H1 (cell line): ENCODE measurements around the gene ARL2BP. TPM values are rescaled to one million over a fixed set of nuclear protein-coding genes. Genes with fewer than 3 reads are reported as not detected.

ENCODE experiments used
- CTCF ChIA-PET: fragments of 300-600 bp; sonication (Branson Sonifier 250); formaldehyde crosslinking; loops from one replicate; lab custom pipeline; 2021; ENCODE audit not compliant: partially characterized antibody; lab: Charles Lee
- POLR2A ChIA-PET: fragments of 300-600 bp; sonication (Branson Sonifier 250); formaldehyde crosslinking; loops from one replicate; lab custom pipeline; 2021; ENCODE audit warnings: inconsistent platforms; ENCODE audit not compliant: partially characterized antibody; lab: Charles Lee
- DNase-seq, 2 experiments: peaks; one replicate each; pipeline versions ENCODE4 v3.0.0 to v3.0.0-alpha.2; 2010 to 2022; ENCODE audit warnings: low spot score in 2 of 2, low read depth in 1 of 2, mixed read lengths in 1 of 2
- FAIRE-seq: peaks from 2 replicates; lab custom pipeline; 2011; peaks lifted over from hg19 to GRCh38; lab: Jason Lieb, UNC
- H2AFZ ChIP-seq: 2 replicates; pipeline ENCODE4 v1.8.1; 2012; ENCODE audit warnings: low read length, inconsistent platforms
- H2AK5ac ChIP-seq: 2 replicates; pipeline ENCODE4 v1.6.1; 2013; ENCODE audit warnings: low read depth, low read length
- H2BK120ac ChIP-seq: replicated peaks from 2 replicates; pipeline ENCODE3; 2013; ENCODE audit warnings: low read depth, low read length, inconsistent platforms
- H2BK12ac ChIP-seq: 2 replicates; pipeline ENCODE4 v1.6.1; 2013; ENCODE audit warnings: low read depth, low read length
- H2BK15ac ChIP-seq: 2 replicates; pipeline ENCODE4 v1.6.1; 2013; ENCODE audit warnings: low read length
- H2BK20ac ChIP-seq: 2 replicates; pipeline ENCODE4 v1.6.1; 2013; ENCODE audit warnings: low read length
- H2BK5ac ChIP-seq: 2 replicates; pipeline ENCODE4 v1.6.1; 2013; ENCODE audit warnings: low read depth, low read length
- H3K14ac ChIP-seq: 2 replicates; pipeline ENCODE4 v1.6.1; 2013; ENCODE audit warnings: inconsistent platforms; ENCODE audit not compliant: insufficient read length
- H3K18ac ChIP-seq: 2 replicates; pipeline ENCODE4 v1.6.1; 2013; ENCODE audit warnings: low read length; ENCODE audit errors: extremely low read depth
- H3K23ac ChIP-seq: 2 replicates; pipeline ENCODE4 v1.6.1; 2013; ENCODE audit warnings: inconsistent platforms; ENCODE audit not compliant: insufficient read length
- H3K23me2 ChIP-seq: 2 replicates; pipeline ENCODE4 v1.6.1; 2013; ENCODE audit warnings: low read depth, low read length
- H3K27ac ChIP-seq: 2 replicates; pipeline ENCODE4 v1.6.1; 2011; ENCODE audit warnings: low read depth, low read length, inconsistent platforms
- H3K27me3 ChIP-seq, 4 experiments: replicated peaks in 1 of 4; 1 replicate in 1 of 4; 2 replicates in 3 of 4; pipeline versions ENCODE4 v1.6.1 to v1.8.1; 2011 to 2013; ENCODE audit warnings: low read length in 3 of 4, mild to moderate bottlenecking in 3 of 4, inconsistent platforms in 2 of 4, mixed read lengths in 2 of 4, moderate library complexity in 1 of 4; ENCODE audit not compliant: control insufficient read depth in 3 of 4, insufficient read depth in 3 of 4; ENCODE audit errors: extremely low read depth in 1 of 4
- H3K36me3 ChIP-seq, 4 experiments: 2 replicates each; pipeline versions ENCODE4 v1.6.1 to v1.8.1; 2011 to 2013; ENCODE audit warnings: mild to moderate bottlenecking in 4 of 4, low read length in 3 of 4, moderate library complexity in 2 of 4, control low read depth in 1 of 4, inconsistent platforms in 1 of 4; ENCODE audit not compliant: insufficient read depth in 4 of 4, control insufficient read depth in 2 of 4
- H3K4ac ChIP-seq: replicated peaks from 2 replicates; pipeline ENCODE3; 2013; ENCODE audit warnings: low read length, low read depth, mixed read lengths, inconsistent platforms; ENCODE audit not compliant: insufficient read length
- H3K4me1 ChIP-seq, 4 experiments: replicated peaks in 1 of 4; 1 replicate in 1 of 4; 2 replicates in 3 of 4; pipeline versions ENCODE4 v1.6.1 to v1.8.1; 2011 to 2013; ENCODE audit warnings: low read length in 3 of 4, inconsistent platforms in 2 of 4, mixed read lengths in 1 of 4; ENCODE audit not compliant: insufficient read depth in 4 of 4, control insufficient read depth in 3 of 4
- H3K4me2 ChIP-seq, 2 experiments: 2 replicates each; pipeline versions ENCODE4 v1.6.1 to v1.8.1; 2011 to 2013; ENCODE audit warnings: low read depth in 2 of 2, low read length in 2 of 2, control low read depth in 1 of 2, inconsistent platforms in 1 of 2, mild to moderate bottlenecking in 1 of 2; ENCODE audit not compliant: insufficient read depth in 1 of 2
- H3K4me3 ChIP-seq, 4 experiments: fragments of 200-600, 300-600 bp in 1 of 4; sonication (generic), shearing (Covaris generic), sonication (Bioruptor Twin) in 1 of 4; 2 replicates each; pipeline versions ENCODE4 v1.5.1 to v1.8.1; 2011 to 2016; ENCODE audit warnings: low read length in 4 of 4, low read depth in 3 of 4, control low read depth in 2 of 4, inconsistent platforms in 2 of 4, mild to moderate bottlenecking in 2 of 4, mixed read lengths in 1 of 4, moderate library complexity in 1 of 4; ENCODE audit not compliant: insufficient read depth in 2 of 4; ENCODE audit errors: extremely low read depth in 1 of 4
- H3K56ac ChIP-seq: replicated peaks from 2 replicates; pipeline ENCODE3; 2013; ENCODE audit warnings: low read depth, mild to moderate bottlenecking, mixed read lengths, low read length, inconsistent platforms; ENCODE audit not compliant: insufficient read length
- H3K79me1 ChIP-seq: 2 replicates; pipeline ENCODE4 v1.6.1; 2013; ENCODE audit warnings: low read depth, low read length, control low read depth
- H3K79me2 ChIP-seq, 2 experiments: 2 replicates each; pipeline versions ENCODE4 v1.6.1 to v1.8.1; 2012 to 2013; ENCODE audit warnings: low read length in 2 of 2, mild to moderate bottlenecking in 2 of 2, inconsistent platforms in 1 of 2; ENCODE audit not compliant: insufficient read depth in 2 of 2, control insufficient read depth in 1 of 2
- H3K9ac ChIP-seq, 4 experiments: replicated peaks in 1 of 4; 1 replicate in 1 of 4; 2 replicates in 3 of 4; pipeline versions ENCODE4 v1.6.1 to v1.8.1; 2011 to 2013; ENCODE audit warnings: low read depth in 3 of 4, low read length in 3 of 4, control low read depth in 2 of 4, mild to moderate bottlenecking in 2 of 4, moderate library complexity in 2 of 4, inconsistent platforms in 1 of 4; ENCODE audit errors: extremely low read depth in 1 of 4
- H3K9me3 ChIP-seq, 2 experiments: 2 replicates each; pipeline versions ENCODE4 v1.6.1 to v1.8.1; 2012 to 2013; ENCODE audit warnings: mild to moderate bottlenecking in 2 of 2, moderate library complexity in 2 of 2, control low read depth in 1 of 2, inconsistent platforms in 1 of 2, low read depth in 1 of 2, low read length in 1 of 2, mixed read lengths in 1 of 2; ENCODE audit not compliant: insufficient read depth in 2 of 2
- H4K20me1 ChIP-seq, 2 experiments: replicated peaks in 1 of 2; 2 replicates each; pipeline versions ENCODE3 to v1.8.1; 2011 to 2013; ENCODE audit warnings: inconsistent platforms in 2 of 2, low read length in 2 of 2, mild to moderate bottlenecking in 1 of 2; ENCODE audit not compliant: insufficient read depth in 2 of 2, control insufficient read depth in 1 of 2
- H4K5ac ChIP-seq: 2 replicates; pipeline ENCODE4 v1.6.1; 2013; ENCODE audit warnings: low read length, low read depth, mixed read lengths, inconsistent platforms; ENCODE audit not compliant: insufficient read length
- H4K8ac ChIP-seq: 2 replicates; pipeline ENCODE4 v1.8.0; 2013; ENCODE audit warnings: mild to moderate bottlenecking, moderate library complexity, low read length, inconsistent platforms; ENCODE audit not compliant: insufficient read depth; ENCODE audit errors: extremely low read depth
- H4K91ac ChIP-seq: replicated peaks from 2 replicates; pipeline ENCODE3; 2013; ENCODE audit warnings: low read length, mixed read lengths, inconsistent platforms; ENCODE audit not compliant: insufficient read length
- ASH2L ChIP-seq: fragments of 200-600, 300-600 bp; sonication (generic); IDR thresholded peaks from one replicate; pipeline ENCODE4 v1.7.1; 2017; ENCODE audit warnings: low read length
- CEBPB ChIP-seq: IDR thresholded peaks from 2 replicates; pipeline ENCODE4 v1.6.1; 2012; ENCODE audit warnings: low read depth, low read length
- KDM4A ChIP-seq: IDR thresholded peaks from one replicate; pipeline ENCODE4 v1.7.1; 2012; ENCODE audit warnings: low read depth, mild to moderate bottlenecking, moderate library complexity, low read length, inconsistent platforms; ENCODE audit not compliant: severe bottlenecking
- SIX5 ChIP-seq: IDR thresholded peaks from 2 replicates; pipeline ENCODE4 v1.6.1; 2011; ENCODE audit warnings: mild to moderate bottlenecking, low read depth, low read length
- ZNF274 ChIP-seq: IDR thresholded peaks from 2 replicates; pipeline ENCODE4 v1.7.0; 2012; ENCODE audit warnings: low read length, borderline replicate concordance; ENCODE audit errors: extremely low read depth
- WGBS, 2 experiments: shearing (Covaris generic) in 1 of 2; methylation state at CpG; one replicate each; pipeline versions ENCODE4 v1.1.6 to v1.1.7; 2013 to 2015; ENCODE audit warnings: low lambda C conversion rate in 2 of 2, mixed read lengths in 2 of 2, inconsistent platforms in 1 of 2, low coverage in 1 of 2, missing lambda C conversion rate in 1 of 2; ENCODE audit not compliant: insufficient replicate concordance in 2 of 2, insufficient coverage in 1 of 2, insufficient read length in 1 of 2; ENCODE audit errors: extremely low coverage in 1 of 2, missing lambda C conversion rate in 1 of 2; 5-methylcytosine and 5-hydroxymethylcytosine counted together
- polyA plus RNA-seq, 7 experiments: library from polyadenylated mRNA; depleted of rRNA in 3 of 7; stranded (reverse) in 5 of 7; unstranded in 2 of 7; fragments of >200 nt in 5 of 7; fragments of 200-250 nt in 2 of 7; gene quantifications; 1 replicate in 5 of 7; 2 replicates in 1 of 7; 4 replicates in 1 of 7; pipeline versions ENCODE4 v1.2.1 to v1.2.3, GENCODE V29; 2011 to 2013; ENCODE audit warnings: missing spikeins in 2 of 7, mixed read lengths in 2 of 7
- total RNA-seq: library from RNA; stranded (reverse); fragmentation: NEBNext Ultra II Directional; extraction: Animal tissue kit (Norgen Biotek cat#: 25700); gene quantifications from 2 replicates; pipeline ENCODE4 v1.2.1, GENCODE V29; 2021

ARL2BP gene
- total and polyA plus RNA-seq, 2 of the 8 experiments (the other 6 are each of a cell fraction or from before 2014, with no cell fraction given): 13.6 to 18.3 TPM

DNA sequence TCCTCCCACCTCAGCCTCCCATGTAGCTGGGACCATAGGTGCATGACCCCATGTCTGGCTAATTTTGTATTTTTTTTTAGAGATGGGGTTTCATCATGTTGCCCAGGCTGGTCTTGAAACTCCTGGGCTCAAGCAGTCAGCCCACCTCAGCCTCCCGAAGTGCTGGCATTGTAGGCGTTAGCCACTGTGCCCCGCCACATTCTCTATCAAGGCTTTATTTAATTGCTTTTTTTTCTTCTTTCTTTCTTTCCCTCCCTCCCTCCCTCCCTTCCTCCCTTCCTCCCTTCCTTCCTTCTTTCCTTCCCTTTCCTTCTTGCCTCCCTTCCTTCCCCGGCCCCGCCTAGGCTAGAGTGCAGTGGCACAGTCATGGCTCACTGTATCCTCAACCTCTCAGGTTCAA, 35.3 kb upstream of the ARL2BP start:
- Histone ChIP-seq H3K23me2 (no peaks in the 10 kb centered on the region), H3K4me1 (no peaks in the 10 kb centered on the region), H3K27me3 (no peaks in the 10 kb centered on the region), H2BK120ac (no peak overlapping the region), H3K4ac (no peak overlapping the region), H3K79me1 (no peaks in the 10 kb centered on the region), H3K18ac (no peak overlapping the region), H3K9me3 (no peaks in the 10 kb centered on the region), H3K4me2 (no peak overlapping the region), H3K27ac (no peak overlapping the region), H3K14ac (no peak overlapping the region), H4K91ac (no peak overlapping the region), H4K5ac (no peak overlapping the region), H3K36me3 (peaks cover 11 to 65% (median 25%) of the 10 kb centered on the region in 4 experiments; a peak in 7 of 8 replicates), H3K4me3 (no peak overlapping the region), H2BK5ac (no peak overlapping the region), H4K20me1 (peaks cover 0 to 1% of the 10 kb centered on the region in 2 experiments), H2BK12ac (no peak overlapping the region), H3K56ac (no peak overlapping the region), H2BK15ac (no peak overlapping the region), H3K23ac (no peak overlapping the region), H3K9ac (no peak overlapping the region), H2AK5ac (no peak overlapping the region), H2AFZ (no peak overlapping the region), H3K79me2 (no peaks in the 10 kb centered on the region), H4K8ac (no peak overlapping the region), H2BK20ac (no peak overlapping the region)
- no peak for FAIRE-seq
- ChIA-PET CTCF (no interaction called here), POLR2A (no interaction called here)
- no peak for TF ChIP-seq ASH2L
- no peak for TF ChIP-seq KDM4A
- TF ChIP-seq ZNF274: no peak
- no peak for TF ChIP-seq CEBPB
- no peak for TF ChIP-seq SIX5
- WGBS, 2 experiments: 93% methylated on average over 4 of the region's 5 CpGs; no CpG with 5 or more reads in 1 of the 2 experiments
- DNase-seq: no peak
